ENCODE data around the gene LTA4H.
A peak's percentile ranks its signal among the peaks of the same experiment; 100 is the strongest.
"Not testable (repeated sequence)": the region's sequence is repeated elsewhere in the genome, so short reads cannot be mapped to it uniquely, and the experiment has no call there.

The LTA4H gene

GRCh38 chr12:96065776-96066175 lies 30.4 kb upstream of the LTA4H start:
- intact Hi-C loops (cut with micrococcal nuclease) = not testable (repeated sequence)

GRCh38 chr12:96064966-96065365 lies 29.6 kb upstream of the LTA4H start:
- peaks cover 28% of the 10 kb centered on the region for H3K4me1 Mint-ChIP-seq (ENCODE audit: low read depth)
- H3K27me3 Mint-ChIP-seq = no peaks in the 10 kb centered on the region
- no peak overlapping the region for H3K4me3 Mint-ChIP-seq
- no peaks in the 10 kb centered on the region for H3K36me3 Mint-ChIP-seq (ENCODE audit: low read depth)
- no peaks in the 10 kb centered on the region for H3K9me3 Mint-ChIP-seq
- intact Hi-C loops (cut with micrococcal nuclease) = no loop called here
- H3K27ac Mint-ChIP-seq = no peak overlapping the region

More at GRCh38 chr12:96065776-96066175, 30.4 kb upstream of the LTA4H start:
- peaks cover 34% of the 10 kb centered on the region for H3K4me1 Mint-ChIP-seq (ENCODE audit: low read depth)
- not testable (repeated sequence) for H3K36me3 Mint-ChIP-seq (ENCODE audit: low read depth); H3K27me3 Mint-ChIP-seq; H3K27ac Mint-ChIP-seq; H3K9me3 Mint-ChIP-seq; H3K4me3 Mint-ChIP-seq

- no peak overlapping the region for H3K27ac Mint-ChIP-seq
- H3K27me3 Mint-ChIP-seq = no peaks in the 10 kb centered on the region
- peaks cover 28% of the 10 kb centered on the region for H3K4me1 Mint-ChIP-seq (ENCODE audit: low read depth)
- H3K36me3 Mint-ChIP-seq (ENCODE audit: low read depth) = no peaks in the 10 kb centered on the region
- intact Hi-C loops (cut with micrococcal nuclease) = no loop called here
- no peak overlapping the region for H3K4me3 Mint-ChIP-seq
- no peaks in the 10 kb centered on the region for H3K9me3 Mint-ChIP-seq
Measured at GRCh38 chr12:96064271-96064670, 28.9 kb upstream of the LTA4H start.

- H3K27ac Mint-ChIP-seq = peak overlapping the region; percentile 20
- H3K9me3 Mint-ChIP-seq = no peaks in the 10 kb centered on the region
- intact Hi-C loops (cut with micrococcal nuclease) = loop anchor here (2.0 kb wide), 1 partner anchor 70 kb away; no protein-coding TSS in a partner anchor
- no peaks in the 10 kb centered on the region for H3K27me3 Mint-ChIP-seq
- peaks cover 34% of the 10 kb centered on the region for H3K4me1 Mint-ChIP-seq (ENCODE audit: low read depth)
- no peak overlapping the region for H3K4me3 Mint-ChIP-seq
- H3K36me3 Mint-ChIP-seq (ENCODE audit: low read depth) = no peaks in the 10 kb centered on the region
Measured at GRCh38 chr12:96063046-96063445, 27.7 kb upstream of the LTA4H start.

GRCh38 chr12:96061864-96062453 lies 26.6 kb upstream of the LTA4H start:
- Mint-ChIP-seq H3K27me3 (no peaks in the 10 kb centered on the region), H3K4me3 (no peak overlapping the region), H3K9me3 (no peaks in the 10 kb centered on the region), H3K4me1 (ENCODE audit: low read depth) (peaks cover 34% of the 10 kb centered on the region), H3K36me3 (ENCODE audit: low read depth) (no peaks in the 10 kb centered on the region), H3K27ac (no peak overlapping the region)
- intact Hi-C loops (cut with micrococcal nuclease) = loop anchor here (1.0 to 2.0 kb wide), 3 partner anchors 71 to 454 kb away; no protein-coding TSS in a partner anchor

GRCh38 chr12:96061323-96061722 lies 25.9 kb upstream of the LTA4H start:
- H3K36me3 Mint-ChIP-seq (ENCODE audit: low read depth) = no peaks in the 10 kb centered on the region
- H3K9me3 Mint-ChIP-seq = no peaks in the 10 kb centered on the region
- intact Hi-C loops (cut with micrococcal nuclease) = no loop called here
- no peak overlapping the region for H3K27ac Mint-ChIP-seq
- H3K4me3 Mint-ChIP-seq = no peak overlapping the region
- no peaks in the 10 kb centered on the region for H3K27me3 Mint-ChIP-seq
- H3K4me1 Mint-ChIP-seq (ENCODE audit: low read depth) = peaks cover 34% of the 10 kb centered on the region

- Mint-ChIP-seq H3K27me3 (no peaks in the 10 kb centered on the region), H3K27ac (no peak overlapping the region), H3K4me3 (no peak overlapping the region), H3K4me1 (ENCODE audit: low read depth) (peaks cover 41% of the 10 kb centered on the region), H3K9me3 (no peaks in the 10 kb centered on the region), H3K36me3 (ENCODE audit: low read depth) (no peaks in the 10 kb centered on the region)
- intact Hi-C loops (cut with micrococcal nuclease) = no loop called here
Measured at GRCh38 chr12:96060041-96060440, 24.7 kb upstream of the LTA4H start.

- Mint-ChIP-seq H3K4me1 (ENCODE audit: low read depth) (peaks cover 26% of the 10 kb centered on the region), H3K9me3 (no peaks in the 10 kb centered on the region), H3K4me3 (no peak overlapping the region), H3K27ac (no peak overlapping the region), H3K36me3 (ENCODE audit: low read depth) (no peaks in the 10 kb centered on the region), H3K27me3 (no peaks in the 10 kb centered on the region)
- intact Hi-C loops (cut with micrococcal nuclease) = loop anchor here (5.0 kb wide), 1 partner anchor 344 kb away; the partner anchor contains the start of gene CDK17
Measured at GRCh38 chr12:96057986-96058553, 22.7 kb upstream of the LTA4H start.

- no peak overlapping the region for H3K4me3 Mint-ChIP-seq
- no peaks in the 10 kb centered on the region for H3K9me3 Mint-ChIP-seq
- peaks cover 23% of the 10 kb centered on the region for H3K4me1 Mint-ChIP-seq (ENCODE audit: low read depth)
- H3K27me3 Mint-ChIP-seq = no peaks in the 10 kb centered on the region
- intact Hi-C loops (cut with micrococcal nuclease) = loop anchor here (5.0 kb wide), 1 partner anchor 345 kb away; the partner anchor contains the start of gene CDK17
- H3K27ac Mint-ChIP-seq = no peak overlapping the region
- no peaks in the 10 kb centered on the region for H3K36me3 Mint-ChIP-seq (ENCODE audit: low read depth)
Measured at GRCh38 chr12:96056646-96057455, 21.5 kb upstream of the LTA4H start.

- Mint-ChIP-seq H3K27me3 (no peaks in the 10 kb centered on the region), H3K4me3 (no peak overlapping the region), H3K9me3 (no peaks in the 10 kb centered on the region), H3K27ac (peak overlapping the region; percentile 34), H3K36me3 (ENCODE audit: low read depth) (no peaks in the 10 kb centered on the region), H3K4me1 (ENCODE audit: low read depth) (peaks cover 38% of the 10 kb centered on the region)
- intact Hi-C loops (cut with micrococcal nuclease) = no loop called here
Measured at GRCh38 chr12:96054244-96054610, 18.8 kb upstream of the LTA4H start.

- Mint-ChIP-seq H3K27me3 (no peaks in the 10 kb centered on the region), H3K4me3 (no peak overlapping the region), H3K27ac (peak overlapping the region; percentile 34), H3K4me1 (ENCODE audit: low read depth) (peaks cover 44% of the 10 kb centered on the region), H3K36me3 (ENCODE audit: low read depth) (no peaks in the 10 kb centered on the region), H3K9me3 (no peaks in the 10 kb centered on the region)
- intact Hi-C loops (cut with micrococcal nuclease) = no loop called here
Measured at GRCh38 chr12:96053476-96054243, 18.3 kb upstream of the LTA4H start.

- H3K27ac Mint-ChIP-seq = peak overlapping the region; percentile 1
- no peak overlapping the region for H3K4me3 Mint-ChIP-seq
- intact Hi-C loops (cut with micrococcal nuclease) = no loop called here
- H3K36me3 Mint-ChIP-seq (ENCODE audit: low read depth) = no peaks in the 10 kb centered on the region
- H3K27me3 Mint-ChIP-seq = no peaks in the 10 kb centered on the region
- peaks cover 56% of the 10 kb centered on the region for H3K4me1 Mint-ChIP-seq (ENCODE audit: low read depth)
- no peaks in the 10 kb centered on the region for H3K9me3 Mint-ChIP-seq
Measured at GRCh38 chr12:96051756-96052485, 16.5 kb upstream of the LTA4H start.

GRCh38 chr12:96050139-96050538 lies 14.8 kb upstream of the LTA4H start:
- Mint-ChIP-seq H3K27ac (no peak overlapping the region), H3K36me3 (ENCODE audit: low read depth) (no peaks in the 10 kb centered on the region), H3K9me3 (no peaks in the 10 kb centered on the region), H3K4me3 (no peak overlapping the region), H3K27me3 (no peaks in the 10 kb centered on the region), H3K4me1 (ENCODE audit: low read depth) (peaks cover 67% of the 10 kb centered on the region)
- intact Hi-C loops (cut with micrococcal nuclease) = no loop called here

Measured in dendritic cell treated with granulocyte-macrophage colony-stimulating factor and Interleukin-4, amounts not matched to agents 40 ng/mL and 50 ng/mL, for 4 days (primary cell).